Loucy (cell line): ENCODE measurements around the gene CTBP2.

ENCODE experiments used
- H2AFZ ChIP-seq: fragments of 200-600 bp; sonication (generic); 2 replicates; pipeline ENCODE4 v1.6.0; 2016; ENCODE audit warnings: antibody characterized with exemption, mild to moderate bottlenecking, low read length, moderate library complexity
- H3F3A ChIP-seq: fragments of 200-600 bp; 2 replicates; pipeline ENCODE4 v1.6.0; 2016; ENCODE audit warnings: antibody characterized with exemption, low read depth, mild to moderate bottlenecking
- H3K27me3 ChIP-seq: fragments of 200-600 bp; sonication (generic); 2 replicates; pipeline ENCODE4 v1.6.1; 2014; ENCODE audit warnings: low read length, mild to moderate bottlenecking; ENCODE audit not compliant: insufficient read depth, poor library complexity, severe bottlenecking
- H3K36me3 ChIP-seq: fragments of 200-600 bp; sonication (generic); 2 replicates; pipeline ENCODE4 v1.6.1; 2016; ENCODE audit warnings: low read length; ENCODE audit not compliant: insufficient read depth
- H3K4me1 ChIP-seq: fragments of 200-600 bp; sonication (generic); 2 replicates; pipeline ENCODE4 v1.5.1; 2014; ENCODE audit warnings: low read length, mild to moderate bottlenecking; ENCODE audit not compliant: insufficient read depth, poor library complexity, severe bottlenecking
- H3K4me2 ChIP-seq: fragments of 200-600 bp; sonication (generic); 2 replicates; pipeline ENCODE4 v1.6.0; 2014; ENCODE audit warnings: antibody characterized with exemption, low read length, low read depth, mild to moderate bottlenecking; ENCODE audit not compliant: poor library complexity, severe bottlenecking
- H3K4me3 ChIP-seq: fragments of 200-600 bp; sonication (generic); 2 replicates; pipeline ENCODE4 v1.5.1; 2014; ENCODE audit warnings: low read length, mild to moderate bottlenecking, mixed read lengths; ENCODE audit not compliant: poor library complexity, severe bottlenecking
- H3K79me2 ChIP-seq: fragments of 200-600 bp; sonication (generic); 2 replicates; pipeline ENCODE4 v1.6.1; 2014; ENCODE audit warnings: low read length; ENCODE audit not compliant: insufficient read depth
- H3K9ac ChIP-seq: fragments of 200-600 bp; sonication (generic); 2 replicates; pipeline ENCODE4 v1.6.0; 2014; ENCODE audit warnings: mild to moderate bottlenecking, low read depth, low read length, moderate library complexity; ENCODE audit not compliant: poor library complexity, severe bottlenecking
- H3K9me2 ChIP-seq: fragments of 200-600 bp; sonication (generic); replicated peaks from 2 replicates; pipeline ENCODE4 v1.6.1; 2016; ENCODE audit warnings: low read depth, low read length, mixed read lengths
- H3K9me3 ChIP-seq: fragments of 200-600 bp; sonication (generic); 2 replicates; pipeline ENCODE4 v1.6.1; 2014; ENCODE audit warnings: mild to moderate bottlenecking, antibody characterized with exemption, low read length, low read depth; ENCODE audit not compliant: insufficient read depth
- H4K20me1 ChIP-seq: fragments of 200-600 bp; sonication (generic); 2 replicates; pipeline ENCODE4 v1.6.0; 2014; ENCODE audit warnings: antibody characterized with exemption, low read length, mild to moderate bottlenecking; ENCODE audit not compliant: insufficient read depth, poor library complexity, severe bottlenecking
- CTCF ChIP-seq: fragments of 200-600 bp; sonication (generic); conservative IDR thresholded peaks from 2 replicates; pipeline ENCODE4 v1.5.1; 2014; ENCODE audit warnings: mild to moderate bottlenecking, antibody characterized with exemption, low read length
- EZH2phosphoT487 ChIP-seq: fragments of 200-600 bp; IDR thresholded peaks from 2 replicates; pipeline ENCODE4 v1.6.1; 2018; ENCODE audit warnings: antibody characterized with exemption, mild to moderate bottlenecking, moderate library complexity, borderline replicate concordance

CTBP2 gene

DNA sequence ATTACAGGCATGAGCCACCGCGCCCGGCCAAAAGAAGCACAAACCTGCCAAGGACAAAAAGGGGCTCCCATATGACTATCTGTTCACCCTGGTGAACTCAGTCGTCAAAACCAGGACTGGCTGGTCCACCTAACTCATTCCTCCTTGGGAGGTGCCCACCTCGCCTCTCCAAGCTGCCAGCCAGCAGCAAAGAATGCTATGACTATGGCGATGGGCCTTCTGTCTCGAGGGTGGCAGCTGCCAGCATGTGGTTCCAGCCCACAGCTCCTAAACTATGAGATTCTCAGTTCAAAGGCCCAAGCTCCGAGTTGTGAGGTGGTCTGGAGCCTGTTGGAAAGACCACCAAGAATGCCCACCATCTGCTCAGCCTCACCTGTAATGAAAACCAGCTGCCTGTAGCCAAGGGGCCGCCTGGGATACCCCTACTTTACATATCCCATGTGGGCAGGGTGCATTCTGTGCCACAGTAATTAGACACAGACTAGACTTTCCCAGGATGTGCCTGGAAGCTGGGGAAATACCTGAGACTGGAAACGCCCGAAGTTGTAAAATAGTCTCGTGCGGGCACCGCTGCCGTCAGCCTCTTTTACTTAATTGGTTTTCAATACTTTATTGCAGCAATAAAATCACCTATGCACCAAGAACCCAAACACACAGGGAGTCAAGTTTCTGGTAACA lies 147.4 kb downstream of the CTBP2 start:
- no peaks in the 10 kb centered on the region for H3K79me2 ChIP-seq
- TF ChIP-seq CTCF (no peak), EZH2phosphoT487 (no peak)
- no peaks in the 10 kb centered on the region for H3K9me2 ChIP-seq
- no peaks in the 10 kb centered on the region for H3K36me3 ChIP-seq
- H3K9ac ChIP-seq: no peak overlapping the region
- no peak overlapping the region for H2AFZ ChIP-seq
- H3K27me3 ChIP-seq: no peaks in the 10 kb centered on the region
- H3K4me3 ChIP-seq: no peak overlapping the region
- H3K4me2 ChIP-seq: no peak overlapping the region
- H3F3A ChIP-seq: no peaks in the 10 kb centered on the region
- no peaks in the 10 kb centered on the region for H3K9me3 ChIP-seq
- no peaks in the 10 kb centered on the region for H4K20me1 ChIP-seq
- H3K4me1 ChIP-seq: no peaks in the 10 kb centered on the region

DNA sequence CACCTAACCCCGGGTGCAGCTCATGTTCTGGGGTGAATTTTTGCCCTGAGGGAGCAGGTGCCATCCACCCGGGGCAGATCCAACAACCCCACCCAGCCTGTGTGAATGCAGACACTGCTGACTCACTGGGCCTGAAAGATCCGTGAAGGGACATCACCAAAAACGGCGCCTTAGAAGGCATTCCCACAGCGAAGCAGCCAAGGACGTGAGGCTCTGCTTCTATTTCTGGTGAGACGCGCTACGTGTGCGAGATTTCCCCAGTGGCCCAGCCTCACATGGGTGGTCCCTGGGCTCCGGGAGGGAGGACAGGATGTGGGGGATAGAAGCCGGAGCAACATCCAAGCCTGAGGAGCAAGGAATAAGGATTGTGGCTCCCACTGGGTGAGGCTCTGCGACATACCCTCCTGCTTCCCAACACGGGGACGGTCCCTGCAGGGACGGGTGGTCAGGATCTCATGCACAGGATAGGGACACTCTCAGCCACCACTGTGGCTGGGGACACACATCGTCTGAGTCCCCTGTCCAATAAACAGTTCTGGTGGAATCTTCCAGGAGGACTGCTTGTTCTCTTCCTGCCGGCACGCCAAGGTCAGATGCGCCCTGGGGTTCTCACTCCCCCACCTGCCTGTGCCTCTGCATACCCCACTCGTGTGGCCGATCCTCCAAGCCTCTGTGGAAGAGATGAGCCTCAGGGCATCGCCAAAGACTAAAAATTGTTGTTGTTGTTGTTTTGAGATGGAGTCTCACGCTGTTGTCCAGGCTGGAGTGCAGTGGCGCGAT lies 148.2 kb downstream of the CTBP2 start:
- Histone ChIP-seq H3K9me3 (no peaks in the 10 kb centered on the region), H3K36me3 (no peaks in the 10 kb centered on the region), H3K9me2 (no peaks in the 10 kb centered on the region), H3F3A (no peaks in the 10 kb centered on the region), H3K79me2 (no peaks in the 10 kb centered on the region), H3K4me3 (no peak overlapping the region), H3K4me2 (no peak overlapping the region), H2AFZ (no peak overlapping the region), H3K9ac (no peak overlapping the region), H3K4me1 (no peaks in the 10 kb centered on the region), H3K27me3 (no peaks in the 10 kb centered on the region), H4K20me1 (no peaks in the 10 kb centered on the region)
- no peak for TF ChIP-seq EZH2phosphoT487
- TF ChIP-seq CTCF: no peak

- no peaks in the 10 kb centered on the region for H3K9me3 ChIP-seq
- no peaks in the 10 kb centered on the region for H3F3A ChIP-seq
- no peaks in the 10 kb centered on the region for H3K79me2 ChIP-seq
- H3K9ac ChIP-seq: no peak overlapping the region
- H3K4me3 ChIP-seq: no peak overlapping the region
- no peak overlapping the region for H2AFZ ChIP-seq
- no peaks in the 10 kb centered on the region for H3K4me1 ChIP-seq
- H4K20me1 ChIP-seq: no peaks in the 10 kb centered on the region
- no peak overlapping the region for H3K4me2 ChIP-seq
- no peaks in the 10 kb centered on the region for H3K27me3 ChIP-seq
- H3K9me2 ChIP-seq: no peaks in the 10 kb centered on the region
- no peaks in the 10 kb centered on the region for H3K36me3 ChIP-seq
- no peak for TF ChIP-seq CTCF
- TF ChIP-seq EZH2phosphoT487: no peak
These were observed 149.0 kb downstream of the CTBP2 start for GRCh38 chr10:125011171-125011925.
